Loucy (cell line): ENCODE data around the gene CYSTM1.

Experiments
- CTCF ChIP-seq: fragments of 200-600 bp; sonication (generic); conservative IDR thresholded peaks from 2 replicates; pipeline ENCODE4 v1.5.1; 2014; ENCODE audit warnings: mild to moderate bottlenecking, antibody characterized with exemption, low read length
- EZH2phosphoT487 ChIP-seq: fragments of 200-600 bp; IDR thresholded peaks from 2 replicates; pipeline ENCODE4 v1.6.1; 2018; ENCODE audit warnings: antibody characterized with exemption, mild to moderate bottlenecking, moderate library complexity, borderline replicate concordance

- TF ChIP-seq CTCF (no peak), EZH2phosphoT487 (no peak)
These were observed 73.4 kb downstream of the CYSTM1 start for GRCh38 chr5:140248414-140248813.
